Measurements from ENCODE around the gene CTSW. TPM values are rescaled to one million over a fixed set of nuclear protein-coding genes. Genes with fewer than 3 reads are reported as not detected.

The CTSW gene
- total and polyA plus RNA-seq, 4 donors: 2.9 to 8.7 (median 3.8) TPM

DNA sequence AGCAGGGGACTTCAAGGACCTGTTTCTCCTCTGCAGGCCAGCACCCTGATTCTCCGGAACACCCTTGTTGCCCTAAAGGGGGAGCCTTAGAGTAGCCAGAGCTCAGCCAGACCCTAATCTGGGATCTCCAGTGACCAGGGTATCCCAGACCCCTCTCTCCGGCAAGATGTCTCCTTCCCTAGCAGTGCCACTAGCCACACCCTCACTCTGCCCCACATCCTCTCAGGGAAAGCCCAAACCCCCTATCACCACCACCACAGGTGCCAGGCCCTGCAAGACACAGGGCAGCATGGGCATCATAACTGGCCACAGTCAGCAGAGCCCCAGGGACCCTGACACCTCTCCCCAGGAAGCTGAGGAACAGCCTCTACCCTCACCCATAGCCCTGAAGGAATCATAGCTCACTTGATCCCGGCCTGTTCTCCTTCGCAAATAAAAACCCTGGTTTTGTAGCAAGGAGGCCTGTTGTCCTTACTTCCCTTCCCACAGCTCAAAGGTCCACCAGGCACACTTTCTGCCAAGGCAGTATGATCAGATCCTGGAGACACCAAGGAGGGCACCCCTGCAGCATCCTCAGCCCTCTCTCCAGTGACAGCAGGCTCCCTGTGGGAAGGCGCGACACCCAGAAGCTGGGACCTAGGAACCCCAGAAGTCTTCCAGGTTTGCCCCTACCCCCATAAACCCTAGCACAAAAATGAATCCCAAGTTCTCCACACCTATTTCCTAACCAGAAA, 26.2 kb upstream of the CTSW start:
- Histone ChIP-seq H3K9me3 (ENCODE audit: control insufficient read depth in 4 of 4, insufficient read depth in 3 of 4, low read length in 3 of 4) (peaks cover 0 to 6% (median 2%) of the 10 kb centered on the region in 4 donors), H3K27ac (ENCODE audit: low read depth in 1 of 2, low read length in 1 of 2) (no peak overlapping the region), H3K4me1 (ENCODE audit: control insufficient read depth in 5 of 5, insufficient read depth in 5 of 5, low read length in 5 of 5) (peaks cover 0 to 15% (median 8%) of the 10 kb centered on the region in 5 donors), H3K27me3 (ENCODE audit: control insufficient read depth in 3 of 3, insufficient read depth in 3 of 3, low read length in 2 of 3) (no peaks in the 10 kb centered on the region), H3K9ac (ENCODE audit: insufficient read depth in 1 of 2, low read length in 2 of 2) (no peak overlapping the region), H3K4me3 (no peak overlapping the region), H3K36me3 (ENCODE audit: control insufficient read depth in 4 of 4, insufficient read depth in 4 of 4, low read length in 4 of 4) (peaks cover 24 to 53% (median 31%) of the 10 kb centered on the region in 4 donors)
- TF ChIP-seq, protein P1, sequence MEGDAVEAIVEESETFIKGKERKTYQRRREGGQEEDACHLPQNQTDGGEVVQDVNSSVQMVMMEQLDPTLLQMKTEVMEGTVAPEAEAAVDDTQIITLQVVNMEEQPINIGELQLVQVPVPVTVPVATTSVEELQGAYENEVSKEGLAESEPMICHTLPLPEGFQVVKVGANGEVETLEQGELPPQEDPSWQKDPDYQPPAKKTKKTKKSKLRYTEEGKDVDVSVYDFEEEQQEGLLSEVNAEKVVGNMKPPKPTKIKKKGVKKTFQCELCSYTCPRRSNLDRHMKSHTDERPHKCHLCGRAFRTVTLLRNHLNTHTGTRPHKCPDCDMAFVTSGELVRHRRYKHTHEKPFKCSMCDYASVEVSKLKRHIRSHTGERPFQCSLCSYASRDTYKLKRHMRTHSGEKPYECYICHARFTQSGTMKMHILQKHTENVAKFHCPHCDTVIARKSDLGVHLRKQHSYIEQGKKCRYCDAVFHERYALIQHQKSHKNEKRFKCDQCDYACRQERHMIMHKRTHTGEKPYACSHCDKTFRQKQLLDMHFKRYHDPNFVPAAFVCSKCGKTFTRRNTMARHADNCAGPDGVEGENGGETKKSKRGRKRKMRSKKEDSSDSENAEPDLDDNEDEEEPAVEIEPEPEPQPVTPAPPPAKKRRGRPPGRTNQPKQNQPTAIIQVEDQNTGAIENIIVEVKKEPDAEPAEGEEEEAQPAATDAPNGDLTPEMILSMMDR (IDR thresholded peaks at IDR 0.05; ENCODE audit: control extremely low read depth, extremely low read depth): no peak
- DNase-seq: no peak
- 91 to 95% methylated on average over 6 of the region's 6 CpGs for WGBS, 2 donors
- ATAC-seq (ENCODE audit: insufficient read depth, low FRiP score): no peak

DNA sequence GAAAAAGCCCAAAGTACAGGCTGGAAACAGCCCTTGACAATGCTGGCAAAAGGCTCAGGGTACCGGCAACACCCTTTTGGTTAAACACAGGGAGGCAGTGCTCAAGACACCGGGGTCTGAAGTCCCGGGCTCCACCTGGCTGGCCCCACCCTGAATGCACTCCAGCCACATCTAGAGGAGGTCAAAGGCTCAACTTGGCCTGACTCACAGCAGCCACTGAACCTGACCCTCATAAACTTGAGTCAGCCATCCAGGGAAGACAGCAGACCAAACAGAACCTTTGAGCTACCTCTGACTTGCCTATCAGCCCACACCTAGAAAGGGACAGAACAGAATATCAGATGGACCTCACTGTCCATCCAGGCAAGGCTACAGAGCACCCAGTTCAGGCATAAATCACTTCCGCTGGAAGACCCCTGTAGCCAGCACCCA, 25.5 kb upstream of the CTSW start:
- TF ChIP-seq, protein P1 (IDR thresholded peaks at IDR 0.05; ENCODE audit: control extremely low read depth, extremely low read depth): no peak
- Histone ChIP-seq H3K9me3 (ENCODE audit: control insufficient read depth in 4 of 4, insufficient read depth in 3 of 4, low read length in 3 of 4) (peaks cover 0 to 6% (median 2%) of the 10 kb centered on the region in 4 donors), H3K27ac (ENCODE audit: low read depth in 1 of 2, low read length in 1 of 2) (no peak overlapping the region), H3K27me3 (ENCODE audit: control insufficient read depth in 3 of 3, insufficient read depth in 3 of 3, low read length in 2 of 3) (no peaks in the 10 kb centered on the region), H3K4me1 (ENCODE audit: control insufficient read depth in 5 of 5, insufficient read depth in 5 of 5, low read length in 5 of 5) (peaks cover 0 to 22% (median 10%) of the 10 kb centered on the region in 5 donors), H3K4me3 (no peak overlapping the region), H3K9ac (ENCODE audit: insufficient read depth in 1 of 2, low read length in 2 of 2) (no peak overlapping the region), H3K36me3 (ENCODE audit: control insufficient read depth in 4 of 4, insufficient read depth in 4 of 4, low read length in 4 of 4) (peaks cover 24 to 53% (median 31%) of the 10 kb centered on the region in 4 donors)
- 91 to 99% methylated on average over 4 of the region's 4 CpGs for WGBS, 2 donors
- ATAC-seq (ENCODE audit: insufficient read depth, low FRiP score) (no peak), DNase-seq (no peak)

DNA sequence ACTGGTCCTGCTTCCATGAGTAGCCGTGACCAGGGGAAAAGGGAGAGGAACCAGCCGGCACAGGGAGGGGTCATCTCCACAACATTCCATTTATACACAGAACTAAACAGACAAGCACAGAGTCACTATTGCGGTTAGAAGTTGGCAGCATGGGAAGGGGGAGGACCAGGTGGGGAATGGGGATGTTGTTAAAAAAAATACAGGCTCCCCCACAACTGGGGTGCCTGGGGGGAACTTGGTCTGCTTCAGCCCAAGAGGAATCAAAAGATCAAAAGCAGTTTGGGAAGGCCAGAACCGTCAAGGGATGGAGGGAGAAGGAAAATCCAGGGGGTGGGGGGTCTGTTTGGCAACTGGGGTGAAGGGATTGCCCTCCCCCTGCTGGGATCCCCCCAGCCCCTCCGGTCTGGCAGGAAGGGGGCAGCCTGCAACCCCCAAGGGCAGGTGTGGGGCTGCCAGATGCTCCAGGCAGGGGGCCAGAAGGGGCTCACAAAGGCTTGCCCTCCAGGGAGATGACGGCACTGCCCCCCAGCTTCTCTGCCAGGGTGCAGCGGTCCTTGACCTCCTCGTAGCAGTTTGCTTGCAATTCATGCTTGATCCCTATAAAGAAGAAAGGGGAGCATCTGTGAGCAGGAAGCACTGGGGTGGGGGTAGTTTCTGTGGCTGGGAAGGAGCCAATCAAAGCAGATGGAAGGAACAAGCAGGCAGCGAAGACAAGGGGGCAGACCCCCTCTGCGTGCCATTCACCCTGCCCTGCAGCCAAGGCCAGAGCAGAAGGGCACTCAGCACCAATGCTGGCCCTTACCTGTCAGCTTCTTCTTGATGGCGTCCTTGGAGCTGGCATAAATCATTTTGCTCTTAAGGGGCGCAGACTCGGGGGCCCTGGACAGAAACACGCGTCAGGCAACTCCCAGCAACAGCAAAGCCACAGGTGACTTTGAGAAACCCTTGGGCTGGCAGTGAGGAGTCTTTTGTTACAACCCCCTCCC, 24.5 kb upstream of the CTSW start:
- Histone ChIP-seq H3K27me3 (ENCODE audit: control insufficient read depth in 3 of 3, insufficient read depth in 3 of 3, low read length in 2 of 3) (no peaks in the 10 kb centered on the region), H3K4me3 (no peak overlapping the region), H3K36me3 (ENCODE audit: control insufficient read depth in 4 of 4, insufficient read depth in 4 of 4, low read length in 4 of 4) (peaks cover 24 to 53% (median 31%) of the 10 kb centered on the region in 4 donors), H3K9ac (ENCODE audit: insufficient read depth in 1 of 2, low read length in 2 of 2) (no peak overlapping the region), H3K4me1 (ENCODE audit: control insufficient read depth in 5 of 5, insufficient read depth in 5 of 5, low read length in 5 of 5) (peaks cover 0 to 29% (median 10%) of the 10 kb centered on the region in 5 donors), H3K27ac (ENCODE audit: low read depth in 1 of 2, low read length in 1 of 2) (no peak overlapping the region), H3K9me3 (ENCODE audit: control insufficient read depth in 4 of 4, insufficient read depth in 3 of 4, low read length in 3 of 4) (peaks cover 0 to 6% (median 2%) of the 10 kb centered on the region in 4 donors)
- peak in 1 of 3 donors; percentile 8 for DNase-seq
- ATAC-seq (ENCODE audit: insufficient read depth, low FRiP score): no peak
- TF ChIP-seq, protein P1 (IDR thresholded peaks at IDR 0.05; ENCODE audit: control extremely low read depth, extremely low read depth): no peak
- WGBS, 2 donors: 85 to 88% methylated on average over 15 of the region's 15 CpGs
